HEK293 (cell line): ENCODE data around the gene ACSS2.

Experiments
- CTCF ChIA-PET: fragments of 350-600 bp; formaldehyde crosslinking; extraction: SDS; loops from one replicate; lab custom pipeline; 2021; ENCODE audit warnings: antibody characterized with exemption; lab: Yijun Ruan, JAX
- POLR2A ChIA-PET: fragments of 300-600 bp; formaldehyde crosslinking; extraction: SDS; loops from one replicate; lab custom pipeline; 2020; ENCODE audit warnings: antibody characterized with exemption, inconsistent platforms; lab: Yijun Ruan, JAX
- H3K27ac ChIP-seq: fragments of 200-500 bp; sonication (Bioruptor generic); 2 replicates; pipeline ENCODE4 v1.5.1; 2014; ENCODE audit warnings: low read depth, low read length, control low read depth, inconsistent platforms; ENCODE audit errors: extremely low read depth
- H3K36me3 ChIP-seq, 2 experiments: fragments of 200-500 bp in 1 of 2; sonication (Bioruptor generic) in 1 of 2; 1 replicate in 1 of 2; 2 replicates in 1 of 2; pipeline ENCODE4 v1.5.1; 2014 to 2017; ENCODE audit warnings: inconsistent platforms in 2 of 2, low read length in 2 of 2; ENCODE audit not compliant: control insufficient read depth in 2 of 2, insufficient read depth in 1 of 2
- H3K4me1 ChIP-seq: fragments of 200-500 bp; sonication (Bioruptor generic); 2 replicates; pipeline ENCODE4 v1.5.1; 2014; ENCODE audit warnings: mild to moderate bottlenecking, low read length, inconsistent platforms; ENCODE audit not compliant: control insufficient read depth, insufficient read depth
- H3K4me3 ChIP-seq: 2 replicates; pipeline ENCODE4 v1.5.1; 2011; ENCODE audit warnings: low read depth, mild to moderate bottlenecking, control low read depth, low read length, moderate library complexity
- H3K9me3 ChIP-seq: fragments of 200-500 bp; sonication (Bioruptor generic); 2 replicates; pipeline ENCODE4 v1.5.1; 2014; ENCODE audit warnings: low read depth, low read length, inconsistent platforms; ENCODE audit not compliant: control insufficient read depth, insufficient read depth
- MEIS1 ChIP-seq: sonication (generic); formaldehyde crosslinking; IDR thresholded peaks from 2 replicates; pipeline ENCODE4 v1.8.1; 2022; ENCODE audit warnings: missing genetic modification reagents, mild to moderate bottlenecking, borderline replicate concordance
- SP7 ChIP-seq: fragments of 450-650 bp; formaldehyde crosslinking; IDR thresholded peaks from 2 replicates; pipeline ENCODE4 v1.5.1; 2016; ENCODE audit warnings: missing biosample characterization, missing genetic modification characterization
- ZBTB20 ChIP-seq: fragments of 450-650 bp; formaldehyde crosslinking; IDR thresholded peaks from 2 replicates; pipeline ENCODE4 v1.5.1; 2016; ENCODE audit warnings: missing biosample characterization, missing genetic modification characterization
- ZBTB21 ChIP-seq: fragments of 450-650 bp; formaldehyde crosslinking; IDR thresholded peaks from 2 replicates; pipeline ENCODE4 v1.5.1; 2017; ENCODE audit warnings: missing biosample characterization, missing genetic modification characterization
- ZFP69B ChIP-seq: fragments of 450-650 bp; formaldehyde crosslinking; IDR thresholded peaks from 2 replicates; pipeline ENCODE4 v1.5.1; 2016; ENCODE audit warnings: missing biosample characterization, missing genetic modification characterization
- ZIC2 ChIP-seq: fragments of 450-650 bp; formaldehyde crosslinking; IDR thresholded peaks from 2 replicates; pipeline ENCODE4 v1.5.1; 2016; ENCODE audit warnings: missing biosample characterization, missing genetic modification characterization
- ZNF155 ChIP-seq: fragments of 450-650 bp; formaldehyde crosslinking; IDR thresholded peaks from 2 replicates; pipeline ENCODE4 v1.5.1; 2016; ENCODE audit warnings: missing biosample characterization, missing genetic modification characterization
- ZNF175 ChIP-seq: fragments of 450-650 bp; formaldehyde crosslinking; IDR thresholded peaks from 2 replicates; pipeline ENCODE4 v1.5.1; 2016; ENCODE audit warnings: missing biosample characterization, missing genetic modification characterization
- ZNF248 ChIP-seq: fragments of 450-650 bp; formaldehyde crosslinking; IDR thresholded peaks from 2 replicates; pipeline ENCODE4 v1.5.1; 2017; ENCODE audit warnings: missing biosample characterization, missing genetic modification characterization
- ZNF335 ChIP-seq: fragments of 450-650 bp; formaldehyde crosslinking; conservative IDR thresholded peaks from 2 replicates; pipeline ENCODE4 v1.5.1; 2016; ENCODE audit warnings: missing biosample characterization, missing genetic modification characterization
- ZNF354C ChIP-seq: fragments of 450-650 bp; formaldehyde crosslinking; IDR thresholded peaks from 2 replicates; pipeline ENCODE4 v1.5.1; 2016; ENCODE audit warnings: missing biosample characterization, missing genetic modification characterization, low read depth, borderline replicate concordance
- ZNF391 ChIP-seq: fragments of 450-650 bp; formaldehyde crosslinking; IDR thresholded peaks from 2 replicates; pipeline ENCODE4 v1.5.1; 2016; ENCODE audit warnings: low read depth, missing biosample characterization, missing genetic modification characterization, borderline replicate concordance
- ZNF433 ChIP-seq: fragments of 450-650 bp; formaldehyde crosslinking; IDR thresholded peaks from 2 replicates; pipeline ENCODE4 v1.5.1; 2016; ENCODE audit warnings: missing biosample characterization, missing genetic modification characterization, low read depth
- ZNF544 ChIP-seq: fragments of 450-650 bp; formaldehyde crosslinking; IDR thresholded peaks from 2 replicates; pipeline ENCODE4 v1.5.0; 2017; ENCODE audit warnings: missing biosample characterization, missing genetic modification characterization
- ZNF660 ChIP-seq: fragments of 450-650 bp; IDR thresholded peaks from 2 replicates; pipeline ENCODE4 v1.5.1; 2018; ENCODE audit warnings: missing biosample characterization, mild to moderate bottlenecking, missing genetic modification characterization
- ZNF776 ChIP-seq: fragments of 450-650 bp; formaldehyde crosslinking; IDR thresholded peaks from 2 replicates; pipeline ENCODE4 v1.5.0; 2017; ENCODE audit warnings: missing biosample characterization, missing genetic modification characterization, borderline replicate concordance
- TF ChIP-seq, protein P1 (sequence below): fragments of 450-650 bp; formaldehyde crosslinking; IDR thresholded peaks from 2 replicates; pipeline ENCODE4 v1.5.1; 2016; ENCODE audit warnings: missing biosample characterization, missing genetic modification characterization
- TF ChIP-seq, protein P2 (sequence below): fragments of 450-650 bp; formaldehyde crosslinking; IDR thresholded peaks from 2 replicates; pipeline ENCODE4 v1.5.1; 2016; ENCODE audit warnings: missing biosample characterization, missing genetic modification characterization

The ACSS2 gene

GRCh38 chr20:34948030-34948429 lies 71.6 kb downstream of the ACSS2 start (continued):
- TF ChIP-seq ZNF391 (tag by site-specific recombination) (no peak), ZNF248 (no peak)

DNA sequence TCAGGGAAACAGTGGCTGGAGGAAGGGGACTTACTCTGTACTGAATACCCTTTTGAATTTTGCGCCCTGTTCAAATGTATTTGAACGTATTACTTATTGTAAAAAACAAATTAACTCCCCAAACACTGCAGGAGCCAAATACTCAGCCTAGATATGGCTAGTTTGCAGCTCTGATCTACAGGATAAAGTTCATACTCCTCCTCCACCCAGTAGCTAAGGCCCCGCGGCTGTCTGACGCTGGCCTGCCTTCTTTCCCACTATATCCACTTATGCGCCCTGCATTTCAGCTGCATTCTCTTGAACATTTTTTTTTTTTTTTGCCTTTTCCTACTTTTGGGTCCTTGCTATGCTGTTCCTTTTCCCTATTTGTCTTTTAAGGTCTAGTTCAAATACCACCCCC lies 72.7 kb downstream of the ACSS2 start:
- Histone ChIP-seq H3K4me3 (no peak overlapping the region), H3K27ac (no peak overlapping the region), H3K9me3 (no peaks in the 10 kb centered on the region), H3K36me3 (peaks cover 0 to 63% of the 10 kb centered on the region in 2 experiments), H3K4me1 (no peaks in the 10 kb centered on the region)
- peak; percentile 88 for TF ChIP-seq ZNF335 (tag by site-specific recombination)
- TF ChIP-seq ZNF433 (tag by site-specific recombination): no peak
- no peak for TF ChIP-seq ZNF660 (tag by site-specific recombination)
- TF ChIP-seq, protein P1, sequence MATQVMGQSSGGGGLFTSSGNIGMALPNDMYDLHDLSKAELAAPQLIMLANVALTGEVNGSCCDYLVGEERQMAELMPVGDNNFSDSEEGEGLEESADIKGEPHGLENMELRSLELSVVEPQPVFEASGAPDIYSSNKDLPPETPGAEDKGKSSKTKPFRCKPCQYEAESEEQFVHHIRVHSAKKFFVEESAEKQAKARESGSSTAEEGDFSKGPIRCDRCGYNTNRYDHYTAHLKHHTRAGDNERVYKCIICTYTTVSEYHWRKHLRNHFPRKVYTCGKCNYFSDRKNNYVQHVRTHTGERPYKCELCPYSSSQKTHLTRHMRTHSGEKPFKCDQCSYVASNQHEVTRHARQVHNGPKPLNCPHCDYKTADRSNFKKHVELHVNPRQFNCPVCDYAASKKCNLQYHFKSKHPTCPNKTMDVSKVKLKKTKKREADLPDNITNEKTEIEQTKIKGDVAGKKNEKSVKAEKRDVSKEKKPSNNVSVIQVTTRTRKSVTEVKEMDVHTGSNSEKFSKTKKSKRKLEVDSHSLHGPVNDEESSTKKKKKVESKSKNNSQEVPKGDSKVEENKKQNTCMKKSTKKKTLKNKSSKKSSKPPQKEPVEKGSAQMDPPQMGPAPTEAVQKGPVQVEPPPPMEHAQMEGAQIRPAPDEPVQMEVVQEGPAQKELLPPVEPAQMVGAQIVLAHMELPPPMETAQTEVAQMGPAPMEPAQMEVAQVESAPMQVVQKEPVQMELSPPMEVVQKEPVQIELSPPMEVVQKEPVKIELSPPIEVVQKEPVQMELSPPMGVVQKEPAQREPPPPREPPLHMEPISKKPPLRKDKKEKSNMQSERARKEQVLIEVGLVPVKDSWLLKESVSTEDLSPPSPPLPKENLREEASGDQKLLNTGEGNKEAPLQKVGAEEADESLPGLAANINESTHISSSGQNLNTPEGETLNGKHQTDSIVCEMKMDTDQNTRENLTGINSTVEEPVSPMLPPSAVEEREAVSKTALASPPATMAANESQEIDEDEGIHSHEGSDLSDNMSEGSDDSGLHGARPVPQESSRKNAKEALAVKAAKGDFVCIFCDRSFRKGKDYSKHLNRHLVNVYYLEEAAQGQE (tag by site-specific recombination): no peak
- TF ChIP-seq ZFP69B (tag by site-specific recombination): no peak
- no peak for TF ChIP-seq ZNF776 (tag by site-specific recombination)
- no peak for TF ChIP-seq ZNF175 (tag by site-specific recombination)
- no peak for TF ChIP-seq ZNF354C (tag by site-specific recombination)
- ChIA-PET CTCF (interaction anchor here (0.6 to 1.3 kb wide), 3 partner anchors 66 to 519 kb away, joined by 3 to 8 read pairs (median 3); no protein-coding TSS in a partner anchor), POLR2A (no interaction called here)

DNA sequence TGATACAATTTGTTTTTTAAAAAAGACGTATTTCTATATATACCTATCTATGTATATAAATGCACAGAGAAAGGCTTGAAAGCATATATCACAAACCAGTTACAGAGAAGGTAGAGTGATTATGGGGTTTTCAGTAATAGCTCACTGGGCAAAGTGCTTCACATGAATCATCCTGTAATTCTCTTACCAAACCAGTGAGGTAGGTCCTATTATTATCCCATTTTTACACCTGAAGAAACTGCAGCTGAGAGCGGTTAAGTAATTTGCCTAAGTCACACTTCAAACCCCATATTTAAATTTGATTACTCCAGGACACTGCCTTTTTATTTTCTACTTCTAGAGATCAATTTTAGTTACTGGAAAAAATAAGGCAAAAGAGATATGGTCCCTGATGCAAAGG lies 74.8 kb downstream of the ACSS2 start:
- no peaks in the 10 kb centered on the region; the same call in 1 of the 2 replicates for H3K4me1 ChIP-seq
- ChIA-PET CTCF (interaction anchor here (0.8 kb wide), 1 partner anchor 11 kb away, joined by 3 read pairs; no protein-coding TSS in a partner anchor), POLR2A (interaction anchor here (1.0 to 1.2 kb wide), 2 partner anchors 9 to 140 kb away, joined by 3 to 5 read pairs; no protein-coding TSS in a partner anchor)
- no peak overlapping the region for H3K4me3 ChIP-seq
- H3K27ac ChIP-seq: no peak overlapping the region
- peaks cover 0 to 45% of the 10 kb centered on the region in 2 experiments; a peak in 2 of 3 replicates for H3K36me3 ChIP-seq
- no peaks in the 10 kb centered on the region for H3K9me3 ChIP-seq
- TF ChIP-seq MEIS1 (CRISPR knock-in tag) (no peak), SP7 (tag by site-specific recombination) (peak; percentile 76), ZBTB21 (tag by site-specific recombination) (no peak), ZNF335 (tag by site-specific recombination) (peak; percentile 57), ZBTB20 (no peak), ZNF155 (no peak), ZNF544 (tag by site-specific recombination) (no peak)

- Histone ChIP-seq H3K27ac (no peak overlapping the region), H3K36me3 (peaks cover 0 to 41% of the 10 kb centered on the region in 2 experiments; a peak in 2 of 3 replicates), H3K4me3 (no peak overlapping the region), H3K4me1 (no peaks in the 10 kb centered on the region; the same call in 1 of the 2 replicates), H3K9me3 (no peaks in the 10 kb centered on the region)
- CTCF ChIA-PET: interaction anchor here (0.8 kb wide), 1 partner anchor 11 kb away, joined by 3 read pairs; no protein-coding TSS in a partner anchor
- peak; percentile 14; the same call in 1 of the 2 replicates for TF ChIP-seq ZNF335 (tag by site-specific recombination)
- TF ChIP-seq, protein P2, sequence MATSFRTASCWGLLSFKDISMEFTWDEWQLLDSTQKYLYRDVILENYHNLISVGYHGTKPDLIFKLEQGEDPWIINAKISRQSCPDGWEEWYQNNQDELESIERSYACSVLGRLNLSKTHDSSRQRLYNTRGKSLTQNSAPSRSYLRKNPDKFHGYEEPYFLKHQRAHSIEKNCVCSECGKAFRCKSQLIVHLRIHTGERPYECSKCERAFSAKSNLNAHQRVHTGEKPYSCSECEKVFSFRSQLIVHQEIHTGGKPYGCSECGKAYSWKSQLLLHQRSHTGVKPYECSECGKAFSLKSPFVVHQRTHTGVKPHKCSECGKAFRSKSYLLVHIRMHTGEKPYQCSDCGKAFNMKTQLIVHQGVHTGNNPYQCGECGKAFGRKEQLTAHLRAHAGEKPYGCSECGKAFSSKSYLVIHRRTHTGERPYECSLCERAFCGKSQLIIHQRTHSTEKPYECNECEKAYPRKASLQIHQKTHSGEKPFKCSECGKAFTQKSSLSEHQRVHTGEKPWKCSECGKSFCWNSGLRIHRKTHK (tag by site-specific recombination): no peak
- 0 out of 2 replicates have a peak, but pooled peaks have one; percentile 33 for TF ChIP-seq ZIC2 (tag by site-specific recombination)
- POLR2A ChIA-PET: interaction anchor here (1.0 to 1.2 kb wide), 2 partner anchors 10 to 139 kb away, joined by 3 to 5 read pairs; no protein-coding TSS in a partner anchor
These were observed 75.2 kb downstream of the ACSS2 start for GRCh38 chr20:34951652-34952051.
